ENCODE results near the gene STIMATE. TPM values are rescaled to one million over a fixed set of nuclear protein-coding genes. Genes with fewer than 3 reads are reported as not detected.

Gene STIMATE
- total RNA-seq, 2 donors from 2014 or later, result 20.3 to 23.7 TPM

DNA sequence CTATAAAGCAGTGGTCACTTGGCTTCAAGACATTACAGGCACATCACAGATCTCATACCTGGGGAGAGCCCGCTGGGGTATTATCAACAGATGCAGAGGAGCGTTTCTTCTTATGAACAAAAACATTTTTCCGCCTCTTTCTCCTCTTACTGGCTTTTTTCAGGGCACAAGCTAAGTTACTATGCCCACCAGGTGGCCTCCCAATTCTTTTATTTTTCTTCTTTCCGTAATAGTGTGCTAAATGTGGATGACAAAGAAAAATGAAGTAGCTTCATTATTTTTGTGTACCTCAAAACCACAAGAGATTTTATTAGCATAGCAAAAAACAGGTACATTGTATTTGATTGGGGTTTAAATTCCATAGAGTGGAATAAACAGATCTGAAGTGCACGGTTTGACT is 10.1 kb upstream of the STIMATE start:
- Histone ChIP-seq H3K4me1 (ENCODE audit: control insufficient read depth, insufficient read depth, low read length) (no peaks in the 10 kb centered on the region), H3K36me3 (ENCODE audit: control insufficient read depth, insufficient read depth, low read length) (no peaks in the 10 kb centered on the region), H3K9ac (ENCODE audit: extremely low read depth, low read length, poor library complexity, severe bottlenecking) (no peak overlapping the region), H3K9me3 (ENCODE audit: control insufficient read depth, low read length) (no peaks in the 10 kb centered on the region), H3K4me3 (ENCODE audit: low read length) (no peak overlapping the region), H3K27me3 (ENCODE audit: control insufficient read depth, insufficient read depth, low read length, poor library complexity, severe bottlenecking) (no peaks in the 10 kb centered on the region), H3K27ac (ENCODE audit: low read depth, low read length) (no peak overlapping the region)
- Mint-ChIP-seq H3K27me3 (ENCODE audit: insufficient read depth) (no peaks in the 10 kb centered on the region), H3K4me1 (no peaks in the 10 kb centered on the region), H3K36me3 (ENCODE audit: low read depth) (peaks cover 15% of the 10 kb centered on the region), H3K9me3 (no peaks in the 10 kb centered on the region), H3K27ac (no peak overlapping the region), H3K4me3 (no peak overlapping the region)
- TF ChIP-seq, protein P1, sequence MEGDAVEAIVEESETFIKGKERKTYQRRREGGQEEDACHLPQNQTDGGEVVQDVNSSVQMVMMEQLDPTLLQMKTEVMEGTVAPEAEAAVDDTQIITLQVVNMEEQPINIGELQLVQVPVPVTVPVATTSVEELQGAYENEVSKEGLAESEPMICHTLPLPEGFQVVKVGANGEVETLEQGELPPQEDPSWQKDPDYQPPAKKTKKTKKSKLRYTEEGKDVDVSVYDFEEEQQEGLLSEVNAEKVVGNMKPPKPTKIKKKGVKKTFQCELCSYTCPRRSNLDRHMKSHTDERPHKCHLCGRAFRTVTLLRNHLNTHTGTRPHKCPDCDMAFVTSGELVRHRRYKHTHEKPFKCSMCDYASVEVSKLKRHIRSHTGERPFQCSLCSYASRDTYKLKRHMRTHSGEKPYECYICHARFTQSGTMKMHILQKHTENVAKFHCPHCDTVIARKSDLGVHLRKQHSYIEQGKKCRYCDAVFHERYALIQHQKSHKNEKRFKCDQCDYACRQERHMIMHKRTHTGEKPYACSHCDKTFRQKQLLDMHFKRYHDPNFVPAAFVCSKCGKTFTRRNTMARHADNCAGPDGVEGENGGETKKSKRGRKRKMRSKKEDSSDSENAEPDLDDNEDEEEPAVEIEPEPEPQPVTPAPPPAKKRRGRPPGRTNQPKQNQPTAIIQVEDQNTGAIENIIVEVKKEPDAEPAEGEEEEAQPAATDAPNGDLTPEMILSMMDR (conservative IDR thresholded peaks at IDR 0.05), result peak; percentile 29
- WGBS, 2 experiments (ENCODE audit: insufficient coverage in 1 of 2, insufficient read length in 1 of 2), result 92 to 93% methylated on average over 3 to 4 of the region's 5 CpGs
- no peak for DNase-seq

DNA sequence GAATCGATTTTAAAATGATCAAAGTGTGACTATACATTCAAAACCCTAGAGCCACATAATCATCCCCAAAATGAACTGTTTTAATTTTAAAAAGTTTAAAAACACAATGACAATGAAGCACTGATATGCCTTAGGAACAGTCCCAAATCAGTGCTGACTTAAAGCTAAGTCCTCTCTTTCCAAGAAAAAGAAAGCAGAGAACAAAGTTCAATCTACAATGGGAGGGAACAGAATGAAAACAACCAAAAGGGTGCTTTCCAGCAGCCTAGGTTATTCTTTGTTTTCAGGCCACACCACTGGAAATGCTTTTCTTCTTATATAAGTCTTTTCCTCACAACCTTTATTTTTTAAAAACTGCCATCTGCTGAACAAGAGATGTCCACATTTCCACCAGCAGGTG is 7.2 kb upstream of the STIMATE start:
- no peak overlapping the region for H3K9ac ChIP-seq (ENCODE audit: extremely low read depth, low read length, poor library complexity, severe bottlenecking)
- no peak overlapping the region for H3K27ac Mint-ChIP-seq
- no peaks in the 10 kb centered on the region for H3K9me3 ChIP-seq (ENCODE audit: control insufficient read depth, low read length)
- H3K36me3 ChIP-seq (ENCODE audit: control insufficient read depth, insufficient read depth, low read length), result no peaks in the 10 kb centered on the region
- no peak overlapping the region for H3K4me3 ChIP-seq (ENCODE audit: low read length)
- H3K27me3 Mint-ChIP-seq (ENCODE audit: insufficient read depth), result no peaks in the 10 kb centered on the region
- no peaks in the 10 kb centered on the region for H3K4me1 Mint-ChIP-seq
- 93 to 100% methylated on average over 1 of the region's 1 CpG for WGBS, 2 experiments (ENCODE audit: insufficient coverage in 1 of 2, insufficient read length in 1 of 2)
- H3K27ac ChIP-seq (ENCODE audit: low read depth, low read length), result no peak overlapping the region
- H3K9me3 Mint-ChIP-seq, result no peaks in the 10 kb centered on the region
- H3K4me3 Mint-ChIP-seq, result no peak overlapping the region
- no peaks in the 10 kb centered on the region for H3K27me3 ChIP-seq (ENCODE audit: control insufficient read depth, insufficient read depth, low read length, poor library complexity, severe bottlenecking)
- DNase-seq, result no peak
- TF ChIP-seq, protein P1 (conservative IDR thresholded peaks at IDR 0.05), result no peak
- no peaks in the 10 kb centered on the region for H3K4me1 ChIP-seq (ENCODE audit: control insufficient read depth, insufficient read depth, low read length)
- H3K36me3 Mint-ChIP-seq (ENCODE audit: low read depth), result peaks cover 10% of the 10 kb centered on the region

DNA sequence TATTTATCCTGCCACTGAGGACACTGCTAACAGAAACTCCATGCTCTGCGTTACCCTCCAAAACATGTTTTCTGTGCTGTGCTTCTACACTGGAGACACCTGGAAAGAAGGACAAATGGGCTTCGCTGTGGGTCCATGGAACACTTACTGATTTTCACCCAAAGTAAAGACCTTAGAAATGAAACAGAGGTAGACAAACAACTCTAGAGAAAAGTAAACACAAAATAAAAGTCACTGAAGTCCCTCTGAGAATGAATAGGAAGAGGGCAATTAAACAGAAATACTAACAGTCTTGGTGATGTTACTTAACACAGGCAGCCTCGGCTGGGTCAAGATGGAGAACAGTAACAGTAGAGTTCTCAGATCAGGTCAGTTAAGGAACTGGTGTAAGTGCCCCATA is 6.7 kb upstream of the STIMATE start:
- Mint-ChIP-seq H3K4me3 (no peak overlapping the region), H3K27ac (no peak overlapping the region)

More for the DNA sequence above, 6.7 kb upstream of the STIMATE start:
- 93 to 100% methylated on average over 2 to 3 of the region's 3 CpGs for WGBS, 2 experiments (ENCODE audit: insufficient coverage in 1 of 2, insufficient read length in 1 of 2)
- no peak overlapping the region for H3K4me3 ChIP-seq (ENCODE audit: low read length)
- TF ChIP-seq, protein P1 (conservative IDR thresholded peaks at IDR 0.05), result no peak
- no peak overlapping the region for H3K9ac ChIP-seq (ENCODE audit: extremely low read depth, low read length, poor library complexity, severe bottlenecking)
- Mint-ChIP-seq H3K9me3 (no peaks in the 10 kb centered on the region), H3K36me3 (ENCODE audit: low read depth) (peaks cover 10% of the 10 kb centered on the region), H3K4me1 (no peaks in the 10 kb centered on the region), H3K27me3 (ENCODE audit: insufficient read depth) (no peaks in the 10 kb centered on the region)
- H3K27ac ChIP-seq (ENCODE audit: low read depth, low read length), result no peak overlapping the region
- no peaks in the 10 kb centered on the region for H3K9me3 ChIP-seq (ENCODE audit: control insufficient read depth, low read length)
- DNase-seq, result no peak
- no peaks in the 10 kb centered on the region for H3K36me3 ChIP-seq (ENCODE audit: control insufficient read depth, insufficient read depth, low read length)
- no peaks in the 10 kb centered on the region for H3K27me3 ChIP-seq (ENCODE audit: control insufficient read depth, insufficient read depth, low read length, poor library complexity, severe bottlenecking)
- H3K4me1 ChIP-seq (ENCODE audit: control insufficient read depth, insufficient read depth, low read length), result no peaks in the 10 kb centered on the region
